HL-60/S4 treated with phorbol 12-myristate 13-acetate at 8.2 ng/mL for 4 days and 3 days (cell line): Measurements from ENCODE around the gene KARS1.
"Not testable (repeated sequence)": the region's sequence is repeated elsewhere in the genome, so short reads cannot be mapped to it uniquely, and the experiment has no call there.

ENCODE experiments used
- in situ Hi-C: fragments of 300-500 bp; cut with MboI; formaldehyde crosslinking; loops from 2 replicates; pipeline ENCODE4 v1.15.0; 2022; ENCODE audit warnings: low sequenced_read_pairs

The KARS1 gene

GRCh38 chr16:75626806-75627205 lies 20.7 kb downstream of the KARS1 start:
- in situ Hi-C loops, result no loop called here

DNA sequence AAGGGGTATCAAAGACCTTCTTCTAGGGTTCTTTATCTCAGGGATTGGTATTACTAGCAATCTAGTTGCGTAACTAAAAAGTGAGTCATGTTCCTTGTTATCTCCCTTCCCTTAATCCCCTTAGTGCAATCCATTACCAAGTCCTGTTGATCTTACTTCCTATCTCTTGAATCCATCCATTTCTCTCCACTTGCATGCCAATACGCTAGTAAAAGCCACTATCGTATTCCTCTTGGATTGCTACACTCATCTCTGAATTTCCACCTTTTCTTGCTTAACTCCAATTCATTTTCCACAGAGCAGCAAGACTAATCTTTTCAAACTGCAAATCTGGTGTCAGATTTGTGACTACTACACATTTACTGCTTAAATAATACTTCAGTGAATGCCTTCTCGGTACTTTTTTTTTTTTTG lies 22.5 kb downstream of the KARS1 start:
- in situ Hi-C loops, result no loop called here

GRCh38 chr16:75622761-75623605 lies 24.5 kb downstream of the KARS1 start, which contains the start of gene ADAT1:
ADAT1 (minus strand) TSS chr16:75623281; CDS start chr16:75620799, 2,482 bp downstream.
- in situ Hi-C loops, result no loop called here

GRCh38 chr16:75621170-75621477 lies 26.3 kb downstream of the KARS1 start:
- in situ Hi-C loops, result no loop called here

DNA sequence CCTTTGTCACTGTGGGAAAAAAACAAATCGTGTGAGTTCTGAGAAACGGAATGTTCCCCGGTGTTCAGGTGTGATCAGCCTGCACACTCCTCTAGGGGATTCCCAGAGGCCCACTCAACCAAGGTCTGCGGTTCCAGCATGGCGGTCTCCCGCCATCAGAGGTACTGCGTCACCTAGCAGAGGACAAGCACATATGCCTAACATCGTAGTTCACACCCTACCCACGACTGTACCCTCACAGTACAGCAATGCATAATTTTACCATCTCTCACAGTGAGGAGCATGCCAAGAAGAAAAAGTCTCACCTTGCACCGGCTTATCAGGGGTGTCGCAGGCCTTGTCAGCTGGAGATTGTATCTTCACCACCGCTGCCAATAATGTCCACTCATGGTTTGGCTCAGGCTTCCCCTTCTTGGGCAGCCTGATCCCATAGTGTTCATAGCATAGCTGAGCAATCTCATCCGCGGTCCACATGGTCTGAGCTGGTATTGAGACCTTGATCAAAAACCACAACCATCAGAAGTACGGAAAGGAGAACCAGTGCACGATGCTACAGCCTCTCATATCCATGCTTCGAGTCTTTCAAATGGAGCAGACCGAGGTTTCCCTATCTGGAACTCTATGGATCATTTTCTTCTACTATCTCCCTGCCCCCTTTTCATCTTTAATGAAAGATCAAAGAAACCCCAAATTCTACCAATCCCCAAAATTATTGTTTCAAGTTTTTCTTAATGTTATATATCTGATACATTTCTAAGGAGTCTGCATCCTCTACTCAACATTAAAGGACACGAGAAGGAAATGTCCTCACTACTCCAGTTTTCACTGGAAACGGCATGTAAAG lies 26.9 kb downstream of the KARS1 start:
- in situ Hi-C loops, result no loop called here

- in situ Hi-C loops, result no loop called here
Observed at GRCh38 chr16:75618780-75619179, 28.7 kb downstream of the KARS1 start.

GRCh38 chr16:75617121-75617520 lies 30.3 kb downstream of the KARS1 start:
- in situ Hi-C loops, result no loop called here

DNA sequence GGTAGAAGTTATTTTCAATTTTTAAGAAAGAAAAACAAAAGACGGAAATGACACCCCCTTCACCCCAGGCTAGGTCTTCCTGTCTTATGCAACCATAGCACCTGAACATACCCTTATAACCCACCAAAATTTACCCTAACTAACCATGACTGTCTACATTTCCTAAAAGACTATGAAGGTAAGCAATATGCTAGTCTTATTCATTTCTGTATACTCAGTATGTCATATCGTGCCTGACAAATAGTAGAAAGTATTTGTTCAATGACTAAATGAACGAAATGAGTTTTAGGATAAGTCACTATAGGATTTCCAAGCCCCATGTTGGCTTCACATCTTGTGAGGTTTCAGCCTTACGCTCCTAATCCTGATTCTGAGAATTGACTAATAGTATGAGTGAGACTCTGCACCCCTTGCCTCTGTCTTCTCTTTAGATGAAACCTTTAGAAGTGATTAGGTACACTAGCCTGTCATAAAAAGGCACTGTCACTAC lies 30.9 kb downstream of the KARS1 start:
- in situ Hi-C loops, result no loop called here

DNA sequence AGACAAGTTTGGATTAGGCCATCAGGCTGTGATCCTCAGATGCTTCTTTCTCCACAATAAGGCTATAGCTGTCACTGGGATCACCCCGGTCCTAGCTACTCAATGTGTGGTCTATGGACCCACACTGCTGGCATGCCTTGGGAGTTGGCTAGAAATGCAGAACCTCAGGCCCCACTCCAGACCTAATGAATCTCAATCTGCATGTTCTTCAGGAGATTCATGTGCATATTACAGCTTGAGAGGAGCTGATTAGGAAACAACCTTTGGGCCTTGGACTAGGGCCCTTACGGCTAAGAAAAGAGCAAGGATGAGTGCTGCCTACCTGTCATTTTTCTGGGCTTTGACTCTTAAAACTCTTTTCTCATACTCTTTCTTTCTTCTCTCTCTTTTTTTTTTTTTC lies 31.8 kb downstream of the KARS1 start:
- in situ Hi-C loops, result no loop called here

GRCh38 chr16:75614066-75614897 lies 33.2 kb downstream of the KARS1 start:
- in situ Hi-C loops, result no loop called here

DNA sequence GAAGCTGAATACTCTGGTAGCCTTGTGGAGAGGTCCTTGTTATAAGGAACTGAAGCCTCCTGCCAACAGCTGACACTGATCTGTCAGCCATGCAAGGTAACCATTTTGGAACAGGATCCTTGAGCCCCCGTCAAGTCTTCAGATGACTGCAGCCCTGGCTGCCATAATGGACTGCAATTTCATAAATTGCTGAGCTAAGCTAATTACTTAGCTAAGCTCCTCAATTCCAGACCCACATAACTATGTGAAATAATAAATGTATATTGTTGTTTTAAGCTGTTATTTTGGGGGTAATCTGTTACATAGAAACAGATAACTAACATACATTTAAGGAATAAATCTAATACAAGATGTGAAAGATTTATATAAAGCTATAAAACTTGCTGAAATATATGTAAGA lies 41.0 kb downstream of the KARS1 start:
- in situ Hi-C loops, result no loop called here

GRCh38 chr16:75603241-75603640 lies 44.2 kb downstream of the KARS1 start:
- in situ Hi-C loops, result no loop called here

DNA sequence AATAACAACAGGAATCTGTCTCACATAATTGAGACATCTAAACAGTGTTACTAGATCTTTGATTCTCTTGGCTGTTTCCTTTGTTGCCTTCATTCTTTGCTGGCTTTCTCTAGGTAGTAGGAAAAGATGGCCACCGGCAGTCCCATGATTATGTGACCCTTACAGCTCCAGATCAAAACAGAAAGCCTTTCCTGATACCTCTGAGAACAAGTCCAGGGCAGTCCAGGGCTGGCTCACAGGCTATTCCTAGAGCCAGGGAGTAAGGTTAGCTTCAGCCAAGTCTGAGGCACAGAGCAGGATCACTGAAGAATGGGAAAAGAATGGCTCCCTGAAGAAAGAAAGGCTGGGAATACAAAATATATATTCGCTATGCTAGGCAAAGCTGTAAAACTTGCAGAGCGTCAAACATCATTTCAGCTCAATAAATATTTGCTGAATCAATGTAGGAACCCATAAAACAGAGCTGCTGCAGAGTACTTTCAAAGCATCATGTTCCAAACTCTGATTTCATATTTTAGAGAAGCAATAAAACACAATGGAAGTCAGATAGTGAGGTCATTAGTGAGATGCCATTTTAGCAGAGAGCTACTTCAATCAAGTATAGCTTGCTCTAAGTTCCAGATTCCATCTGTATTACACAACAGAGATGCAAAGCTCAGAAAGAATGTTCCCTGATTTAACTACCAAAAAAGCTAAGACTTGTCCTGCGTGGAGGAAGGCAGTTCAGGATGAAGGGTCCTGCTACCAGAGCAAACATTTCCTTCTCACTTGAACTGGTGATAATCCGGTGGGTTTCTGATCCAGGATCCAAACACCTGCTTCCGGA lies 47.8 kb downstream of the KARS1 start:
- in situ Hi-C loops, result no loop called here

- in situ Hi-C loops, result no loop called here
Observed at GRCh38 chr16:75593825-75594820, 53.3 kb downstream of the KARS1 start.

GRCh38 chr16:75593308-75593707 lies 54.2 kb downstream of the KARS1 start:
- in situ Hi-C loops, result no loop called here

- in situ Hi-C loops, result not testable (repeated sequence)
Observed at GRCh38 chr16:75591927-75592326, 55.5 kb downstream of the KARS1 start.

- in situ Hi-C loops, result no loop called here
Observed at GRCh38 chr16:75590920-75591843, 56.3 kb downstream of the KARS1 start.

DNA sequence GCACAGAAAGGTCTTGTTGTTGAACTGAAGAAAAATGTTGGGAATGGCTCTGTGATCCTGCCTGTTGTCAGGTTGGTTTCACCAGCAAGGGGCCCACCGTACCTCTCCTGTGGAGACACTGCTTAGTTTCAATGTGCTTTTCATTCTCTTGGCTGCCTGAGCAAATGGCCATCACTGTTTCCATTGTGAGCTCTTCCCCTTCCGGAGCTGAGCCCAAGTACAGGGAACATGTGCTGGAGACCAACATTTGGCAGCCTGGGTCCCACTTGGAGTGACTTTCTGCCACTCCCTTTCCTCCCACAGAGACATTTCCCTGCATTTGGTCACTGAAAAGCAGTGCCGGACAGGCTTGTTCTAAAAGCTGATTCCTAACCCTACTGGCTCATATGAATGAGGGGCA lies 58.2 kb downstream of the KARS1 start:
- in situ Hi-C loops, result no loop called here
